Liver (tissue), 10 donors: ENCODE results near the gene LRCH2. TPM values are rescaled to one million over a fixed set of nuclear protein-coding genes. Genes with fewer than 3 reads are reported as not detected.

Source experiments
- DNase-seq: peaks from one replicate; pipeline ENCODE4 v3.0.0-alpha.2; 2017; ENCODE audit warnings: low spot score
- H3K27ac ChIP-seq, 2 donors: one replicate each; pipeline ENCODE4 v1.7.0; 2013; ENCODE audit warnings: inconsistent platforms in 2 of 2, low read length in 2 of 2, control low read depth in 1 of 2, low read depth in 1 of 2, mild to moderate bottlenecking in 1 of 2
- H3K27me3 ChIP-seq, 4 donors: one replicate each; pipeline versions ENCODE4 v1.6.1 to v1.7.0; 2013; ENCODE audit warnings: low read length in 3 of 4, inconsistent platforms in 1 of 4, mild to moderate bottlenecking in 1 of 4, moderate library complexity in 1 of 4; ENCODE audit not compliant: control insufficient read depth in 4 of 4, insufficient read depth in 4 of 4
- H3K36me3 ChIP-seq, 4 donors: one replicate each; pipeline versions ENCODE4 v1.6.1 to v1.7.0; 2013; ENCODE audit warnings: low read length in 3 of 4, mild to moderate bottlenecking in 3 of 4, low read depth in 1 of 4, moderate library complexity in 1 of 4; ENCODE audit not compliant: control insufficient read depth in 4 of 4, insufficient read depth in 3 of 4
- H3K4me1 ChIP-seq, 4 donors: one replicate each; pipeline versions ENCODE4 v1.6.1 to v1.7.0; 2013; ENCODE audit warnings: low read length in 3 of 4, mild to moderate bottlenecking in 3 of 4, moderate library complexity in 1 of 4; ENCODE audit not compliant: control insufficient read depth in 4 of 4, insufficient read depth in 4 of 4
- H3K4me3 ChIP-seq, 3 donors: one replicate each; pipeline versions ENCODE4 v1.6.1 to v1.7.0; 2013; ENCODE audit warnings: low read length in 3 of 3, control low read depth in 1 of 3, low read depth in 1 of 3, mild to moderate bottlenecking in 1 of 3
- H3K9ac ChIP-seq, 2 donors: one replicate each; pipeline ENCODE4 v1.7.0; 2013; ENCODE audit warnings: low read length in 2 of 2, mild to moderate bottlenecking in 2 of 2, moderate library complexity in 2 of 2, control low read depth in 1 of 2, low read depth in 1 of 2
- H3K9me3 ChIP-seq, 4 donors: one replicate each; pipeline versions ENCODE4 v1.6.1 to v1.7.0; 2013; ENCODE audit warnings: low read length in 3 of 4; ENCODE audit not compliant: control insufficient read depth in 4 of 4
- ATF3 ChIP-seq: IDR thresholded peaks from 2 replicates; pipeline ENCODE4 v1.6.1; 2016; ENCODE audit warnings: antibody characterized with exemption
- CTCF ChIP-seq: fragments of 150-350 bp; IDR thresholded peaks from 2 replicates; pipeline ENCODE4 v1.5.1; 2017; ENCODE audit warnings: improper control_type of control experiment, low read depth, low read length; ENCODE audit not compliant: missing input control
- EGR1 ChIP-seq, 2 donors: IDR thresholded peaks; 2 replicates each; pipeline ENCODE4 v1.6.1; 2016 to 2018; ENCODE audit warnings: antibody characterized with exemption in 2 of 2, low read depth in 2 of 2
- FOXA1 ChIP-seq: IDR thresholded peaks from 2 replicates; pipeline ENCODE4 v1.6.1; 2016; ENCODE audit warnings: antibody characterized with exemption
- HNF4A ChIP-seq, 2 donors: conservative IDR thresholded peaks; 2 replicates each; pipeline ENCODE4 v1.6.1; 2016; ENCODE audit warnings: antibody characterized with exemption in 2 of 2, mild to moderate bottlenecking in 2 of 2
- MAX ChIP-seq: IDR thresholded peaks from 2 replicates; pipeline ENCODE4 v1.6.1; 2016; ENCODE audit warnings: antibody characterized with exemption
- NR2F2 ChIP-seq: IDR thresholded peaks from 2 replicates; pipeline ENCODE4 v1.6.1; 2016; ENCODE audit warnings: antibody characterized with exemption
- RAD21 ChIP-seq, 2 donors: IDR thresholded peaks; 2 replicates each; pipeline ENCODE4 v1.6.1; 2016; ENCODE audit warnings: antibody characterized with exemption in 2 of 2, mild to moderate bottlenecking in 2 of 2
- REST ChIP-seq: IDR thresholded peaks from 2 replicates; pipeline ENCODE4 v1.6.1; 2016; ENCODE audit warnings: antibody characterized with exemption, mild to moderate bottlenecking
- RXRA ChIP-seq, 2 donors: IDR thresholded peaks; 2 replicates each; pipeline ENCODE4 v1.6.1; 2017 to 2018; ENCODE audit warnings: antibody characterized with exemption in 2 of 2, mild to moderate bottlenecking in 1 of 2
- SP1 ChIP-seq: IDR thresholded peaks from 2 replicates; pipeline ENCODE4 v1.6.1; 2018; ENCODE audit warnings: antibody characterized with exemption, mild to moderate bottlenecking
- TAF1 ChIP-seq: conservative IDR thresholded peaks from 2 replicates; pipeline ENCODE4 v1.6.1; 2016; ENCODE audit warnings: antibody characterized with exemption, mild to moderate bottlenecking
- polyA plus RNA-seq, 2 donors: library from polyadenylated mRNA; stranded (reverse) in 1 of 2; unstranded in 1 of 2; fragments of 200-250 nt in 1 of 2; fragments of >200 nt in 1 of 2; fragmentation: Nextera tagmentation in 1 of 2; extraction: Ambion mirVana in 1 of 2; gene quantifications; one replicate each; pipeline versions ENCODE4 v1.2.1 to v1.2.3, GENCODE V29; 2013 to 2015
- small RNA-seq: library from RNA; depleted of rRNA; stranded (forward); fragments of <200 nt; gene quantifications from one replicate; pipeline ENCODE3, GENCODE V24; 2014
- total RNA-seq, 2 donors: library from RNA; depleted of rRNA; stranded (reverse); fragments of >200 nt; gene quantifications; one replicate each; pipeline ENCODE4 v1.2.3, GENCODE V29; 2014
- donor health status: healthy.
- donor health status: healthy.
- donor health status: healthy.
- donor health status: healthy.
- donor health status: healthy.

LRCH2 gene
- total and polyA plus RNA-seq, 4 donors = 0.06 to 0.42 (median 0.24) TPM

- no peaks in the 10 kb centered on the region for H3K36me3 ChIP-seq
- H3K27ac ChIP-seq = no peak overlapping the region
- TF ChIP-seq ATF3 (no peak), RXRA (IDR thresholded peaks at IDR 0.05) (no peak), EGR1 (IDR thresholded peaks at IDR 0.05; ENCODE audit: low read depth in 2 of 2) (no peak), CTCF (no peak), RAD21 (IDR thresholded peaks at IDR 0.05) (no peak), SP1 (no peak), TAF1 (no peak), REST (no peak), NR2F2 (no peak), FOXA1 (no peak), MAX (no peak), HNF4A (conservative IDR thresholded peaks at IDR 0.05) (no peak)
- no peaks in the 10 kb centered on the region for H3K4me1 ChIP-seq
- H3K9ac ChIP-seq = no peak overlapping the region
- no peak overlapping the region for H3K4me3 ChIP-seq
- no peaks in the 10 kb centered on the region for H3K9me3 ChIP-seq
- H3K27me3 ChIP-seq = peaks cover 0 to 3% (median 0%) of the 10 kb centered on the region in 4 donors
- no peak for DNase-seq
Observed at GRCh38 chrX:115065304-115065703, 168.6 kb downstream of the LRCH2 start.

Small RNA genes lying within 50 kb of the gene (small RNA-seq; reads per million reads assigned to genes)
- gene RF00019 (not detected), gene SNORA35B (2.1 reads per million, percentile 87 among the genes with 10 or more reads in this experiment)

Other genes with a start within 250 kb of the LRCH2 start
- gene IL13RA2, start 216.5 kb downstream of the LRCH2 start, total RNA-seq = 1 to 10 TPM; 3.4 to 5.4 TPM
- gene IL13RA2, start 216.5 kb downstream of the LRCH2 start, polyA plus RNA-seq = 1 to 10 TPM; 1.9 to 2.2 TPM
- gene RBMXL3, start 44.7 kb downstream of the LRCH2 start, total RNA-seq = not detected
- gene RBMXL3, start 44.7 kb downstream of the LRCH2 start, polyA plus RNA-seq = not detected
- gene LUZP4, start 55.6 kb upstream of the LRCH2 start, total RNA-seq = not detected
- not detected for gene LUZP4, start 55.6 kb upstream of the LRCH2 start, polyA plus RNA-seq